ENCODE measurements around the gene TSHZ1. TPM values are rescaled to one million over a fixed set of nuclear protein-coding genes. Genes with fewer than 3 reads are reported as not detected.

TSHZ1 gene
- polyA plus RNA-seq, 1 donor from 2014 or later, result 1.1 TPM

DNA sequence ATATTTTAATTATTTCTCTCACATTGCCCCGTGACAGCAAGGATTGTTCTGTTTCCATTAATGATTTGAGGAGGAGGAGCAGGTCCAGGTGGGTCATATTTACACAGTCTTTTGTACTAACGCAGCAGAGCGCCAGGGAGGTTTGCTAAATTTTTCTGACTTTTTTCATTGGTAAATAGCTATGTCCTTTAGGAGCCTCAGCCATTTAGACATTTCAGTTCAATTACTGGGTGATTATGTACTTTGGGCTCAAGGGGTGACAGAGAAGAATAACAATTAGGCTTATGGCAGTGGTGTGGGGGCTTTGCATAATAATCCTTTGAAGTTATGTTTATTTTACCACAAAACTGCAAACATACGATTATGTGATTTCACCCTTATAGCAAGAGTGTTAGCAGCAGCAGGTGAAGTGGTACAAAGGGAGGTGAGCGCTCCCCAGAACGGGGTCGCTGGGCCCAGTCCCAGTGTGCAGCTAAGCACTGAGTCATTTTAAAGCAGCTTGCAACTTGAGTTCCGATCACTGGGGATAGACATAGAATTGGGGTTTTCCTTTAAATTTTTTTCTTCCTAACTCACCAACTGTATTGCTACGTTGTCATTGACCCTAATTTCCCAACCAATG, 80.3 kb downstream of the TSHZ1 start:
- Histone ChIP-seq H4K20me1 (ENCODE audit: insufficient read depth) (no peaks in the 10 kb centered on the region), H3K27me3 (ENCODE audit: insufficient read depth, low read depth, low read length) (no peaks in the 10 kb centered on the region), H3F3A (ENCODE audit: insufficient read depth, low read length, poor library complexity, severe bottlenecking) (no peaks in the 10 kb centered on the region), H3K4me2 (ENCODE audit: low read length) (no peak overlapping the region), H3K9me2 (ENCODE audit: insufficient read depth, low read length) (no peaks in the 10 kb centered on the region), H3K36me3 (ENCODE audit: insufficient read depth, low read length) (no peaks in the 10 kb centered on the region), H2AFZ (ENCODE audit: low read depth, low read length) (no peak overlapping the region), H3K9ac (ENCODE audit: low read length) (no peak overlapping the region), H3K4me3 (ENCODE audit: low read length) (no peak overlapping the region), H3K27ac (ENCODE audit: low read length) (no peak overlapping the region), H3K9me3 (ENCODE audit: low read length) (peaks cover 6% of the 10 kb centered on the region), H3K79me2 (replicated peaks; ENCODE audit: insufficient read depth, low read length) (no peaks in the 10 kb centered on the region)
- TF ChIP-seq EZH2 (IDR thresholded peaks at IDR 0.05; ENCODE audit: borderline replicate concordance, insufficient read depth, low read length, poor library complexity, severe bottlenecking), result no peak
- TF ChIP-seq, protein P1, sequence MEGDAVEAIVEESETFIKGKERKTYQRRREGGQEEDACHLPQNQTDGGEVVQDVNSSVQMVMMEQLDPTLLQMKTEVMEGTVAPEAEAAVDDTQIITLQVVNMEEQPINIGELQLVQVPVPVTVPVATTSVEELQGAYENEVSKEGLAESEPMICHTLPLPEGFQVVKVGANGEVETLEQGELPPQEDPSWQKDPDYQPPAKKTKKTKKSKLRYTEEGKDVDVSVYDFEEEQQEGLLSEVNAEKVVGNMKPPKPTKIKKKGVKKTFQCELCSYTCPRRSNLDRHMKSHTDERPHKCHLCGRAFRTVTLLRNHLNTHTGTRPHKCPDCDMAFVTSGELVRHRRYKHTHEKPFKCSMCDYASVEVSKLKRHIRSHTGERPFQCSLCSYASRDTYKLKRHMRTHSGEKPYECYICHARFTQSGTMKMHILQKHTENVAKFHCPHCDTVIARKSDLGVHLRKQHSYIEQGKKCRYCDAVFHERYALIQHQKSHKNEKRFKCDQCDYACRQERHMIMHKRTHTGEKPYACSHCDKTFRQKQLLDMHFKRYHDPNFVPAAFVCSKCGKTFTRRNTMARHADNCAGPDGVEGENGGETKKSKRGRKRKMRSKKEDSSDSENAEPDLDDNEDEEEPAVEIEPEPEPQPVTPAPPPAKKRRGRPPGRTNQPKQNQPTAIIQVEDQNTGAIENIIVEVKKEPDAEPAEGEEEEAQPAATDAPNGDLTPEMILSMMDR (IDR thresholded peaks at IDR 0.05; ENCODE audit: poor library complexity, severe bottlenecking), result no peak
- no peak for TF ChIP-seq TAF1 (IDR thresholded peaks at IDR 0.05; ENCODE audit: low read depth)
- no peak for TF ChIP-seq POLR2AphosphoS5 (IDR thresholded peaks at IDR 0.05)
- no peak for TF ChIP-seq SMC3 (conservative IDR thresholded peaks at IDR 0.05; ENCODE audit: poor library complexity)
- no peak for TF ChIP-seq EP300 (conservative IDR thresholded peaks at IDR 0.05; ENCODE audit: poor library complexity, severe bottlenecking)
- no peak for TF ChIP-seq RAD21 (conservative IDR thresholded peaks at IDR 0.05)
- no peak for TF ChIP-seq MXI1 (conservative IDR thresholded peaks at IDR 0.05; ENCODE audit: poor library complexity, severe bottlenecking)

DNA sequence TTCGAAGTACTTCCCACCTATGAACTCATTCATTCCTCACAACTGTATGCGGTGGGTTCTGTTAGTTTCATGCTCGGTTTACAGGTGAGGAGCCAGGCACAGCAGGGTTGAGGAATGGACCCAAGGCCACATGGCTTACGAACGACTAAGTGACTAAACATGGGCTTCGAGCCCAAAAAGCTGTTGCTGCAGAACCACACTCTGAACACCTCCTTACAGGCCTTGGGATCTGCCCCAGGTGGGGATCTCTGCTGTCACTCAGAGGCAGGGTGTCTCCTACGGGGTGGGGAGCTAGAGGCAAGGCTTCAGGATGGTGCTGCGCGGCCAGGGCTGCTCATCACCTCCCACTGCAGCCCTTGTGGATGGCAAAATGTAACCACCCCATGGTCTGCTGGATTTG, 80.9 kb downstream of the TSHZ1 start:
- Histone ChIP-seq H3K4me2 (ENCODE audit: low read length) (no peak overlapping the region), H3F3A (ENCODE audit: insufficient read depth, low read length, poor library complexity, severe bottlenecking) (no peaks in the 10 kb centered on the region), H3K27me3 (ENCODE audit: insufficient read depth, low read depth, low read length) (no peaks in the 10 kb centered on the region), H4K20me1 (ENCODE audit: insufficient read depth) (no peaks in the 10 kb centered on the region), H3K36me3 (ENCODE audit: insufficient read depth, low read length) (no peaks in the 10 kb centered on the region), H2AFZ (ENCODE audit: low read depth, low read length) (no peak overlapping the region), H3K9me2 (ENCODE audit: insufficient read depth, low read length) (no peaks in the 10 kb centered on the region), H3K9ac (ENCODE audit: low read length) (no peak overlapping the region), H3K27ac (ENCODE audit: low read length) (no peak overlapping the region), H3K9me3 (ENCODE audit: low read length) (peaks cover 6% of the 10 kb centered on the region), H3K4me3 (ENCODE audit: low read length) (no peak overlapping the region), H3K79me2 (replicated peaks; ENCODE audit: insufficient read depth, low read length) (no peaks in the 10 kb centered on the region)
- TF ChIP-seq MXI1 (conservative IDR thresholded peaks at IDR 0.05; ENCODE audit: poor library complexity, severe bottlenecking) (no peak), POLR2AphosphoS5 (IDR thresholded peaks at IDR 0.05) (no peak), EP300 (conservative IDR thresholded peaks at IDR 0.05; ENCODE audit: poor library complexity, severe bottlenecking) (no peak), TAF1 (IDR thresholded peaks at IDR 0.05; ENCODE audit: low read depth) (no peak), RAD21 (conservative IDR thresholded peaks at IDR 0.05) (no peak), EZH2 (IDR thresholded peaks at IDR 0.05; ENCODE audit: borderline replicate concordance, insufficient read depth, low read length, poor library complexity, severe bottlenecking) (no peak), SMC3 (conservative IDR thresholded peaks at IDR 0.05; ENCODE audit: poor library complexity) (no peak), REST (IDR thresholded peaks at IDR 0.05; ENCODE audit: borderline replicate concordance) (no peak)
- TF ChIP-seq, protein P1 (IDR thresholded peaks at IDR 0.05; ENCODE audit: poor library complexity, severe bottlenecking), result no peak

Measured in neural cell (in vitro differentiated cells).